ENCODE results near the gene LRRC58. TPM values are rescaled to one million over a fixed set of nuclear protein-coding genes. Genes with fewer than 3 reads are reported as not detected.

The LRRC58 gene
- total RNA-seq, 1 donor from 2014 or later = 25.0 TPM

GRCh38 chr3:120274739-120275167 lies 74.4 kb downstream of the LRRC58 start:
- no peaks in the 10 kb centered on the region for H3K4me1 ChIP-seq
- DNase-seq (ENCODE audit: extremely low spot score in 2 of 2) = no peak
- no peak overlapping the region for H3K4me3 ChIP-seq
- H3K9me3 ChIP-seq = no peaks in the 10 kb centered on the region
- no peaks in the 10 kb centered on the region for H3K27me3 ChIP-seq
- H3K27ac ChIP-seq = no peak overlapping the region
- TF ChIP-seq, protein P1, sequence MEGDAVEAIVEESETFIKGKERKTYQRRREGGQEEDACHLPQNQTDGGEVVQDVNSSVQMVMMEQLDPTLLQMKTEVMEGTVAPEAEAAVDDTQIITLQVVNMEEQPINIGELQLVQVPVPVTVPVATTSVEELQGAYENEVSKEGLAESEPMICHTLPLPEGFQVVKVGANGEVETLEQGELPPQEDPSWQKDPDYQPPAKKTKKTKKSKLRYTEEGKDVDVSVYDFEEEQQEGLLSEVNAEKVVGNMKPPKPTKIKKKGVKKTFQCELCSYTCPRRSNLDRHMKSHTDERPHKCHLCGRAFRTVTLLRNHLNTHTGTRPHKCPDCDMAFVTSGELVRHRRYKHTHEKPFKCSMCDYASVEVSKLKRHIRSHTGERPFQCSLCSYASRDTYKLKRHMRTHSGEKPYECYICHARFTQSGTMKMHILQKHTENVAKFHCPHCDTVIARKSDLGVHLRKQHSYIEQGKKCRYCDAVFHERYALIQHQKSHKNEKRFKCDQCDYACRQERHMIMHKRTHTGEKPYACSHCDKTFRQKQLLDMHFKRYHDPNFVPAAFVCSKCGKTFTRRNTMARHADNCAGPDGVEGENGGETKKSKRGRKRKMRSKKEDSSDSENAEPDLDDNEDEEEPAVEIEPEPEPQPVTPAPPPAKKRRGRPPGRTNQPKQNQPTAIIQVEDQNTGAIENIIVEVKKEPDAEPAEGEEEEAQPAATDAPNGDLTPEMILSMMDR (IDR thresholded peaks at IDR 0.05) = no peak
- TF ChIP-seq POLR2A (IDR thresholded peaks at IDR 0.05) (no peak), POLR2AphosphoS5 (IDR thresholded peaks at IDR 0.05; ENCODE audit: insufficient read depth in 1 of 2, low read depth in 1 of 2) (no peak)
- intact Hi-C loops (cut with DNase I) = no loop called here
- H3K36me3 ChIP-seq = no peaks in the 10 kb centered on the region

MicroRNAs encoded within 50 kb of the gene (microRNA counts, 767-probe panel; counts per million panel counts)
- 238 to 261 counts per million in 2 donors for microRNA hsa-miR-198

Other genes with a start within 250 kb of the LRRC58 start
- not detected for gene GPR156, start 64.1 kb downstream of the LRRC58 start, total RNA-seq
- gene FSTL1, start 101.6 kb upstream of the LRRC58 start, total RNA-seq = 387 TPM
- gene NDUFB4, start 247.0 kb upstream of the LRRC58 start, total RNA-seq = 82.5 TPM